GM23338 (cell line): ENCODE data around the gene MYBL2. TPM values are rescaled to one million over a fixed set of nuclear protein-coding genes. Genes with fewer than 3 reads are reported as not detected.

Experiments used
- ATAC-seq: fragments of 200-7000 bp; cut with Tn5 transposase; 3 replicates; pipeline ENCODE4 v1.9.1; 2020
- DNase-seq: peaks from one replicate; pipeline ENCODE4 v3.0.0-alpha.2; 2015; ENCODE audit warnings: low spot score
- H2AFZ ChIP-seq: fragments of 200-600 bp; sonication (generic); 2 replicates; pipeline ENCODE4 v1.8.0; 2016; ENCODE audit warnings: antibody characterized with exemption, mild to moderate bottlenecking, moderate library complexity
- H3F3A ChIP-seq: fragments of 200-600 bp; sonication (generic); replicated peaks from 2 replicates; pipeline ENCODE4 v1.8.0; 2017; ENCODE audit warnings: antibody characterized with exemption, mixed run types, low read depth
- H3K27ac ChIP-seq: fragments of 200-600 bp; sonication (generic); 2 replicates; pipeline ENCODE4 v1.6.1; 2016; ENCODE audit warnings: low read depth
- H3K27me3 ChIP-seq: fragments of 200-600 bp; sonication (generic); 2 replicates; pipeline ENCODE4 v1.8.0; 2016; ENCODE audit warnings: mild to moderate bottlenecking, mixed run types, moderate library complexity; ENCODE audit not compliant: insufficient read depth
- H3K36me3 ChIP-seq: fragments of 200-600 bp; sonication (generic); 2 replicates; pipeline ENCODE4 v1.8.0; 2016; ENCODE audit warnings: mild to moderate bottlenecking; ENCODE audit not compliant: insufficient read depth
- H3K4me1 ChIP-seq: fragments of 200-600 bp; sonication (generic); 2 replicates; pipeline ENCODE4 v1.8.0; 2016; ENCODE audit warnings: mild to moderate bottlenecking, moderate library complexity; ENCODE audit not compliant: insufficient read depth
- H3K4me2 ChIP-seq: fragments of 200-600 bp; sonication (generic); 2 replicates; pipeline ENCODE4 v1.7.1; 2017; ENCODE audit warnings: mixed run types
- H3K4me3 ChIP-seq: fragments of 200-600 bp; sonication (generic); 2 replicates; pipeline ENCODE4 v1.6.1; 2016; ENCODE audit warnings: mixed run types
- H3K79me2 ChIP-seq: fragments of 200-600 bp; sonication (generic); replicated peaks from 2 replicates; pipeline ENCODE4 v1.8.0; 2017; ENCODE audit warnings: mild to moderate bottlenecking; ENCODE audit not compliant: insufficient read depth
- H3K9me2 ChIP-seq: fragments of 200-600 bp; sonication (generic); 2 replicates; pipeline ENCODE4 v1.8.0; 2017; ENCODE audit not compliant: insufficient read depth
- H4K20me1 ChIP-seq: fragments of 200-600 bp; sonication (generic); replicated peaks from 2 replicates; pipeline ENCODE4 v1.8.0; 2017; ENCODE audit warnings: mild to moderate bottlenecking; ENCODE audit not compliant: insufficient read depth
- H3K27ac Mint-ChIP-seq: 2 replicates; pipeline ENCODE4 v1.8.0; 2020; ENCODE audit warnings: inconsistent platforms, mild to moderate bottlenecking, moderate library complexity, mixed read lengths
- H3K27me3 Mint-ChIP-seq: 3 replicates; pipeline ENCODE4 v1.8.0; 2022; ENCODE audit warnings: low read depth, mild to moderate bottlenecking, moderate library complexity, mixed read lengths, inconsistent platforms; ENCODE audit not compliant: insufficient read depth, poor library complexity
- H3K36me3 Mint-ChIP-seq: 3 replicates; pipeline ENCODE4 v1.8.0; 2021; ENCODE audit warnings: low read depth, mild to moderate bottlenecking, inconsistent platforms, moderate library complexity, mixed read lengths
- H3K4me1 Mint-ChIP-seq: 3 replicates; pipeline ENCODE4 v1.8.0; 2020; ENCODE audit warnings: mild to moderate bottlenecking, inconsistent platforms, mixed read lengths
- H3K4me3 Mint-ChIP-seq: 3 replicates; pipeline ENCODE4 v1.8.0; 2021; ENCODE audit warnings: moderate library complexity, mild to moderate bottlenecking, inconsistent platforms, mixed read lengths
- H3K9me3 Mint-ChIP-seq: 3 replicates; pipeline ENCODE4 v1.8.0; 2020; ENCODE audit warnings: moderate library complexity, mild to moderate bottlenecking, inconsistent platforms, mixed read lengths
- CREB1 ChIP-seq: fragments of 250-450 bp; sonication (Bioruptor Pico); IDR thresholded peaks from 2 replicates; pipeline ENCODE4 v1.5.0; 2020; ENCODE audit warnings: low read depth, mild to moderate bottlenecking, moderate library complexity
- ETS1 ChIP-seq: IDR thresholded peaks from 2 replicates; pipeline ENCODE4 v1.6.1; 2016; ENCODE audit warnings: antibody characterized with exemption
- EZH2 ChIP-seq: fragments of 200-600 bp; sonication (generic); IDR thresholded peaks from one replicate; pipeline ENCODE4 v1.8.0; 2017; ENCODE audit warnings: antibody characterized with exemption, mild to moderate bottlenecking, low read depth; ENCODE audit not compliant: unreplicated experiment
- EZH2phosphoT487 ChIP-seq: fragments of 200-600 bp; sonication (generic); IDR thresholded peaks from one replicate; pipeline ENCODE4 v1.8.1; 2018; ENCODE audit warnings: antibody characterized with exemption; ENCODE audit not compliant: unreplicated experiment
- JUNB ChIP-seq: IDR thresholded peaks from one replicate; pipeline ENCODE4 v1.6.1; 2016; ENCODE audit warnings: antibody characterized with exemption; ENCODE audit not compliant: unreplicated experiment
- NANOG ChIP-seq: IDR thresholded peaks from 2 replicates; pipeline ENCODE4 v1.6.1; 2016; ENCODE audit warnings: antibody characterized with exemption, borderline replicate concordance
- POLR2AphosphoS5 ChIP-seq: IDR thresholded peaks from 2 replicates; pipeline ENCODE4 v1.6.1; 2016; ENCODE audit warnings: antibody characterized with exemption, low read depth
- REST ChIP-seq: IDR thresholded peaks from one replicate; pipeline ENCODE4 v1.6.1; 2018; ENCODE audit warnings: antibody characterized with exemption; ENCODE audit not compliant: unreplicated experiment
- STAT1 ChIP-seq: IDR thresholded peaks from one replicate; pipeline ENCODE4 v1.6.1; 2016; ENCODE audit warnings: antibody characterized with exemption; ENCODE audit not compliant: unreplicated experiment
- ZNF114 ChIP-seq: fragments of 250-450 bp; sonication (Bioruptor Pico); IDR thresholded peaks from 2 replicates; pipeline ENCODE4 v1.5.0; 2020; ENCODE audit warnings: mild to moderate bottlenecking, moderate library complexity
- ZNF331 ChIP-seq: fragments of 250-450 bp; sonication (Bioruptor Pico); IDR thresholded peaks from 2 replicates; pipeline ENCODE4 v1.5.0; 2020; ENCODE audit warnings: low read depth, mild to moderate bottlenecking, moderate library complexity
- polyA plus RNA-seq: library from polyadenylated mRNA; unstranded; fragments of >200 nt; fragmentation: Nextera tagmentation; extraction: Ambion mirVana; gene quantifications from 2 replicates; pipeline ENCODE4 v1.2.1, GENCODE V29; 2016
- total RNA-seq: library from RNA; depleted of rRNA; stranded (reverse); fragments of >200 nt; shearing (Covaris generic); gene quantifications from 2 replicates; pipeline ENCODE4 v1.2.3, GENCODE V29; 2014
- TF ChIP-seq, protein P1 (sequence below), 2 experiments: fragments of 200-600 bp in 1 of 2; sonication (generic) in 1 of 2; conservative IDR thresholded peaks; 2 replicates each; pipeline versions ENCODE4 v1.5.1 to v1.6.1; 2016 to 2017; ENCODE audit warnings: antibody characterized with exemption in 2 of 2, low read depth in 2 of 2, mild to moderate bottlenecking in 2 of 2, moderate library complexity in 1 of 2
- TF ChIP-seq, protein P2 (sequence below): fragments of 250-450 bp; sonication (Bioruptor Pico); IDR thresholded peaks from 2 replicates; pipeline ENCODE4 v1.5.0; 2020; ENCODE audit warnings: mild to moderate bottlenecking, moderate library complexity

The MYBL2 gene
- total and polyA plus RNA-seq, 2 experiments from 2014 or later = 72.3 to 131 TPM

GRCh38 chr20:43650997-43651525, 15.9 kb upstream of the MYBL2 start:
- H3F3A ChIP-seq = no peaks in the 10 kb centered on the region
- no peak overlapping the region for H3K27ac ChIP-seq
- TF ChIP-seq POLR2AphosphoS5 = no peak
- no peak for TF ChIP-seq ZNF114
- no peak for TF ChIP-seq CREB1 (CRISPR knock-in tag)
- no peak for TF ChIP-seq NANOG
- TF ChIP-seq, protein P1, sequence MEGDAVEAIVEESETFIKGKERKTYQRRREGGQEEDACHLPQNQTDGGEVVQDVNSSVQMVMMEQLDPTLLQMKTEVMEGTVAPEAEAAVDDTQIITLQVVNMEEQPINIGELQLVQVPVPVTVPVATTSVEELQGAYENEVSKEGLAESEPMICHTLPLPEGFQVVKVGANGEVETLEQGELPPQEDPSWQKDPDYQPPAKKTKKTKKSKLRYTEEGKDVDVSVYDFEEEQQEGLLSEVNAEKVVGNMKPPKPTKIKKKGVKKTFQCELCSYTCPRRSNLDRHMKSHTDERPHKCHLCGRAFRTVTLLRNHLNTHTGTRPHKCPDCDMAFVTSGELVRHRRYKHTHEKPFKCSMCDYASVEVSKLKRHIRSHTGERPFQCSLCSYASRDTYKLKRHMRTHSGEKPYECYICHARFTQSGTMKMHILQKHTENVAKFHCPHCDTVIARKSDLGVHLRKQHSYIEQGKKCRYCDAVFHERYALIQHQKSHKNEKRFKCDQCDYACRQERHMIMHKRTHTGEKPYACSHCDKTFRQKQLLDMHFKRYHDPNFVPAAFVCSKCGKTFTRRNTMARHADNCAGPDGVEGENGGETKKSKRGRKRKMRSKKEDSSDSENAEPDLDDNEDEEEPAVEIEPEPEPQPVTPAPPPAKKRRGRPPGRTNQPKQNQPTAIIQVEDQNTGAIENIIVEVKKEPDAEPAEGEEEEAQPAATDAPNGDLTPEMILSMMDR (conservative IDR thresholded peaks at IDR 0.05; ENCODE audit: low read depth in 2 of 2) = no peak
- no peak for TF ChIP-seq EZH2phosphoT487
- TF ChIP-seq JUNB = no peak
- TF ChIP-seq, protein P2, sequence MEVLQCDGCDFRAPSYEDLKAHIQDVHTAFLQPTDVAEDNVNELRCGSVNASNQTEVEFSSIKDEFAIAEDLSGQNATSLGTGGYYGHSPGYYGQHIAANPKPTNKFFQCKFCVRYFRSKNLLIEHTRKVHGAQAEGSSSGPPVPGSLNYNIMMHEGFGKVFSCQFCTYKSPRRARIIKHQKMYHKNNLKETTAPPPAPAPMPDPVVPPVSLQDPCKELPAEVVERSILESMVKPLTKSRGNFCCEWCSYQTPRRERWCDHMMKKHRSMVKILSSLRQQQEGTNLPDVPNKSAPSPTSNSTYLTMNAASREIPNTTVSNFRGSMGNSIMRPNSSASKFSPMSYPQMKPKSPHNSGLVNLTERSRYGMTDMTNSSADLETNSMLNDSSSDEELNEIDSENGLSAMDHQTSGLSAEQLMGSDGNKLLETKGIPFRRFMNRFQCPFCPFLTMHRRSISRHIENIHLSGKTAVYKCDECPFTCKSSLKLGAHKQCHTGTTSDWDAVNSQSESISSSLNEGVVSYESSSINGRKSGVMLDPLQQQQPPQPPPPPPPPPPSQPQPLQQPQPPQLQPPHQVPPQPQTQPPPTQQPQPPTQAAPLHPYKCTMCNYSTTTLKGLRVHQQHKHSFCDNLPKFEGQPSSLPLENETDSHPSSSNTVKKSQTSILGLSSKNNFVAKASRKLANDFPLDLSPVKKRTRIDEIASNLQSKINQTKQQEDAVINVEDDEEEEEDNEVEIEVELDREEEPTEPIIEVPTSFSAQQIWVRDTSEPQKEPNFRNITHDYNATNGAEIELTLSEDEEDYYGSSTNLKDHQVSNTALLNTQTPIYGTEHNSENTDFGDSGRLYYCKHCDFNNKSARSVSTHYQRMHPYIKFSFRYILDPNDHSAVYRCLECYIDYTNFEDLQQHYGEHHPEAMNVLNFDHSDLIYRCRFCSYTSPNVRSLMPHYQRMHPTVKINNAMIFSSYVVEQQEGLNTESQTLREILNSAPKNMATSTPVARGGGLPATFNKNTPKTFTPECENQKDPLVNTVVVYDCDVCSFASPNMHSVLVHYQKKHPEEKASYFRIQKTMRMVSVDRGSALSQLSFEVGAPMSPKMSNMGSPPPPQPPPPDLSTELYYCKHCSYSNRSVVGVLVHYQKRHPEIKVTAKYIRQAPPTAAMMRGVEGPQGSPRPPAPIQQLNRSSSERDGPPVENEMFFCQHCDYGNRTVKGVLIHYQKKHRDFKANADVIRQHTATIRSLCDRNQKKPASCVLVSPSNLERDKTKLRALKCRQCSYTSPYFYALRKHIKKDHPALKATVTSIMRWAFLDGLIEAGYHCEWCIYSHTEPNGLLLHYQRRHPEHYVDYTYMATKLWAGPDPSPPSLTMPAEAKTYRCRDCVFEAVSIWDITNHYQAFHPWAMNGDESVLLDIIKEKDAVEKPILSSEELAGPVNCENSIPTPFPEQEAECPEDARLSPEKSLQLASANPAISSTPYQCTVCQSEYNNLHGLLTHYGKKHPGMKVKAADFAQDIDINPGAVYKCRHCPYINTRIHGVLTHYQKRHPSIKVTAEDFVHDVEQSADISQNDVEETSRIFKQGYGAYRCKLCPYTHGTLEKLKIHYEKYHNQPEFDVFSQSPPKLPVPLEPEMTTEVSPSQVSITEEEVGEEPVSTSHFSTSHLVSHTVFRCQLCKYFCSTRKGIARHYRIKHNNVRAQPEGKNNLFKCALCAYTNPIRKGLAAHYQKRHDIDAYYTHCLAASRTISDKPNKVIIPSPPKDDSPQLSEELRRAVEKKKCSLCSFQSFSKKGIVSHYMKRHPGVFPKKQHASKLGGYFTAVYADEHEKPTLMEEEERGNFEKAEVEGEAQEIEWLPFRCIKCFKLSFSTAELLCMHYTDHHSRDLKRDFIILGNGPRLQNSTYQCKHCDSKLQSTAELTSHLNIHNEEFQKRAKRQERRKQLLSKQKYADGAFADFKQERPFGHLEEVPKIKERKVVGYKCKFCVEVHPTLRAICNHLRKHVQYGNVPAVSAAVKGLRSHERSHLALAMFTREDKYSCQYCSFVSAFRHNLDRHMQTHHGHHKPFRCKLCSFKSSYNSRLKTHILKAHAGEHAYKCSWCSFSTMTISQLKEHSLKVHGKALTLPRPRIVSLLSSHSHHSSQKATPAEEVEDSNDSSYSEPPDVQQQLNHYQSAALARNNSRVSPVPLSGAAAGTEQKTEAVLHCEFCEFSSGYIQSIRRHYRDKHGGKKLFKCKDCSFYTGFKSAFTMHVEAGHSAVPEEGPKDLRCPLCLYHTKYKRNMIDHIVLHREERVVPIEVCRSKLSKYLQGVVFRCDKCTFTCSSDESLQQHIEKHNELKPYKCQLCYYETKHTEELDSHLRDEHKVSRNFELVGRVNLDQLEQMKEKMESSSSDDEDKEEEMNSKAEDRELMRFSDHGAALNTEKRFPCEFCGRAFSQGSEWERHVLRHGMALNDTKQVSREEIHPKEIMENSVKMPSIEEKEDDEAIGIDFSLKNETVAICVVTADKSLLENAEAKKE = no peak
- no peak for TF ChIP-seq REST
- no peak for TF ChIP-seq ETS1
- no peak for TF ChIP-seq ZNF331 (CRISPR knock-in tag)
- TF ChIP-seq EZH2 = no peak
- no peak for TF ChIP-seq STAT1
- no peak overlapping the region for H3K4me3 Mint-ChIP-seq
- H4K20me1 ChIP-seq = no peaks in the 10 kb centered on the region
- H3K9me2 ChIP-seq = no peaks in the 10 kb centered on the region
- peaks cover 10% of the 10 kb centered on the region; the same call in 2 of the 3 replicates for H3K36me3 Mint-ChIP-seq
- no peaks in the 10 kb centered on the region for H3K4me1 Mint-ChIP-seq
- H3K79me2 ChIP-seq = no peaks in the 10 kb centered on the region
- ATAC-seq (no peak), DNase-seq (no peak)
- no peak overlapping the region for H3K4me2 ChIP-seq
- H3K4me3 ChIP-seq = no peak overlapping the region
- no peaks in the 10 kb centered on the region for H3K27me3 ChIP-seq
- H3K9me3 Mint-ChIP-seq = no peaks in the 10 kb centered on the region
- H3K4me1 ChIP-seq = no peaks in the 10 kb centered on the region
- no peaks in the 10 kb centered on the region for H3K36me3 ChIP-seq
- H2AFZ ChIP-seq = no peak overlapping the region
- no peaks in the 10 kb centered on the region for H3K27me3 Mint-ChIP-seq
- no peak overlapping the region for H3K27ac Mint-ChIP-seq
